ENCODE data around the gene DOCK9. TPM values are rescaled to one million over a fixed set of nuclear protein-coding genes. Genes with fewer than 3 reads are reported as not detected.

The DOCK9 gene
- total RNA-seq, 4 donors from 2014 or later, result 94.7 to 240 (median 150) TPM

DNA sequence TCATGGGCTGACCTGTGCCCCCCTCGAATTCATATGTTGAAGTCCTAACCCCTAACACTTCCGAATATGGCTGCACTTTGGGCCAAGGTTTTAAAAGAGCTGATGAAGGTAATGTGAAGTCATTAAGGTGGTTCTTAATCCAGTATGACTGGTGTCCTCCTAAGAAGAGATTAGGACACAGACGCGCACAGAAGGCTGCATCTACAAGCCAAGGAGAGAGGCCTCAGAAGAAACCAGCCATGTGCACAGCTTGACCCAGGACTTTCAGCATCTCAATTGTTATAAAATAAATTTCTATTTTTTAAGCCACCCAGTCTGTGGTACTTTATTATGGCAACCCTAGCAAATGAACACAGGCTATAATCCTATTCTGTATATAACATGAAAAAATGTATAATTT lies 99.9 kb downstream of the DOCK9 start:
- no peak overlapping the region for H3K27ac ChIP-seq
- 91% methylated on average over 4 of the region's 4 CpGs for WGBS, 2 donors
- TF ChIP-seq POLR2A (IDR thresholded peaks at IDR 0.05), result no peak
- TF ChIP-seq, protein P1, sequence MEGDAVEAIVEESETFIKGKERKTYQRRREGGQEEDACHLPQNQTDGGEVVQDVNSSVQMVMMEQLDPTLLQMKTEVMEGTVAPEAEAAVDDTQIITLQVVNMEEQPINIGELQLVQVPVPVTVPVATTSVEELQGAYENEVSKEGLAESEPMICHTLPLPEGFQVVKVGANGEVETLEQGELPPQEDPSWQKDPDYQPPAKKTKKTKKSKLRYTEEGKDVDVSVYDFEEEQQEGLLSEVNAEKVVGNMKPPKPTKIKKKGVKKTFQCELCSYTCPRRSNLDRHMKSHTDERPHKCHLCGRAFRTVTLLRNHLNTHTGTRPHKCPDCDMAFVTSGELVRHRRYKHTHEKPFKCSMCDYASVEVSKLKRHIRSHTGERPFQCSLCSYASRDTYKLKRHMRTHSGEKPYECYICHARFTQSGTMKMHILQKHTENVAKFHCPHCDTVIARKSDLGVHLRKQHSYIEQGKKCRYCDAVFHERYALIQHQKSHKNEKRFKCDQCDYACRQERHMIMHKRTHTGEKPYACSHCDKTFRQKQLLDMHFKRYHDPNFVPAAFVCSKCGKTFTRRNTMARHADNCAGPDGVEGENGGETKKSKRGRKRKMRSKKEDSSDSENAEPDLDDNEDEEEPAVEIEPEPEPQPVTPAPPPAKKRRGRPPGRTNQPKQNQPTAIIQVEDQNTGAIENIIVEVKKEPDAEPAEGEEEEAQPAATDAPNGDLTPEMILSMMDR (IDR thresholded peaks at IDR 0.05), result no peak
- no peak overlapping the region for H3K4me3 ChIP-seq
- no peaks in the 10 kb centered on the region for H3K27me3 ChIP-seq
- peaks cover 0 to 5% (median 5%) of the 10 kb centered on the region in 3 donors for H3K9me3 ChIP-seq
- no peak for DNase-seq
- H3K36me3 ChIP-seq, result peaks cover 9 to 100% (median 34%) of the 10 kb centered on the region in 3 donors
- intact Hi-C loops (cut with DNase I), result no loop called here
- no peaks in the 10 kb centered on the region for H3K4me1 ChIP-seq

DNA sequence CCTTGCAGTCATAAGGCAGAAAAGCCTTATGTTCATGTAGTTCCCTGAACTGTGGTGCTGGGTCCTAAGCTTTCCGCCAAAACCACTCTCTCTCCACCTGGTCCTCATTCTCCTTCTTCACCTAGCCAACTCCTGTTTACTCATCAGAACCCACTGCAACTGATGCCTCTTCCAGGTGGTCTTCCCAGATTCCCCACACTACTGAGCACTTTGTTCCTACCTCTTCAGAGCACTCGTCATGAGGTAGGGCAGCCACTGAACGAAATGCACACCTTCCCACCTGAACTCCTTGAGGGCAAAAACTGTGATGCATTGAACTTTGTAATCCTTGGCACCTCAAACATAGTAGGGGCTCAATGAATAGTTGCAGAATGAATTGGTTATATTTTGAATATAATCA lies 100.4 kb downstream of the DOCK9 start:
- TF ChIP-seq, protein P1 (IDR thresholded peaks at IDR 0.05), result no peak
- no peak for TF ChIP-seq POLR2A (IDR thresholded peaks at IDR 0.05)
- H3K9me3 ChIP-seq, result peaks cover 0 to 5% (median 5%) of the 10 kb centered on the region in 3 donors
- 92 to 95% methylated on average over 3 of the region's 3 CpGs for WGBS, 2 donors
- no peaks in the 10 kb centered on the region for H3K27me3 ChIP-seq
- no peak overlapping the region for H3K27ac ChIP-seq
- no peak for DNase-seq
- intact Hi-C loops (cut with DNase I), result no loop called here
- H3K4me1 ChIP-seq, result no peaks in the 10 kb centered on the region
- H3K36me3 ChIP-seq, result peaks cover 9 to 100% (median 29%) of the 10 kb centered on the region in 3 donors
- no peak overlapping the region for H3K4me3 ChIP-seq

DNA sequence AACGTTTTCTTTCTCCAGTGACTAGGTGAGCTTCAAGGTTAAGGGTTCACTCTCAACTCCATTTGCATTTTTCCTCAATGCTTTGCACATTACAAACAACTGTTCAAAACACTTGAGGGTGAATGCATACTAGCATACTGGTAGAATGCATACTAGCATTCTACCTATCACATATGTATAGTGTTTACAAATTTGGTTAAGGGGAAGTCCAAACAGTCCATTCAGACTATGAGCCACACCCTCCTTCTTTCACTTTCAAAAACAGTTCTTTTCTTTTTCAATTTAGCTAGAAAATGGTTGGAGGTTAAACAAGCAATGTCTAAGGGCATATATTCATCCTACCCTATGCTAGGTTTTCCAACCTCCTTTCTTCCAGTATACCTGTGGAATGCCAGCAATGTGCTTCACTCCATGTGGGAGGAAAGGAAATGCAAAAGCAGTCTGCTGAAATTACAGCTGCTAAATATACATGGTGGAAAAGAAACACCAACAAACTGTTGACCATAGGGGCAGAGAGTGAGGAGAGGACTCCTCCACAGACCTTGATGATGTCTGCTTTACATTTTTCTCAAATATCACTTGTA lies 102.6 kb downstream of the DOCK9 start:
- intact Hi-C loops (cut with DNase I), result no loop called here
- no peak for DNase-seq
- Histone ChIP-seq H3K4me3 (no peak overlapping the region), H3K9me3 (peaks cover 0 to 5% (median 5%) of the 10 kb centered on the region in 3 donors), H3K27me3 (no peaks in the 10 kb centered on the region), H3K36me3 (peaks cover 8 to 99% (median 23%) of the 10 kb centered on the region in 3 donors), H3K4me1 (no peaks in the 10 kb centered on the region), H3K27ac (no peak overlapping the region)
- WGBS, 2 donors, result 72 to 85% methylated on average over 1 of the region's 1 CpG
- TF ChIP-seq, protein P1 (IDR thresholded peaks at IDR 0.05), result no peak
- no peak for TF ChIP-seq POLR2A (IDR thresholded peaks at IDR 0.05)

DNA sequence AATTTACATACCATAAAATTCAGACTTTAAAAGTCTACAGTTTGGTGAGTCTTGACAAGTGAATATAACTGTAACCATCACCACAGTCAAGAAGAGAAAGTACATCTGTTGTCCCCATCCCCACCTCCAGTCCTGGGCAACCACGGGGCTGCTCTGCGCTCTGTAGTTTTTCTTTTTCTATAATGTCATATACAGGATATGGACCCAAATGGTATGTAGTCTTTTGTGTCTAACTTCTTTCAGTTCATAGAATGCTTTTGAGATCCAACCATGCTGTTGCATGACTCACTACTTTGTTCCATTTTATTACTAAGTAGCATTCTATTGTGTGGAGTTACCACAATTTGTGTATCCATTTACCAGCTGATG lies 103.9 kb downstream of the DOCK9 start:
- intact Hi-C loops (cut with DNase I), result no loop called here
- Histone ChIP-seq H3K27me3 (no peaks in the 10 kb centered on the region), H3K36me3 (peaks cover 8 to 99% (median 19%) of the 10 kb centered on the region in 3 donors), H3K27ac (no peak overlapping the region), H3K9me3 (peaks cover 0 to 5% (median 5%) of the 10 kb centered on the region in 3 donors), H3K4me3 (no peak overlapping the region), H3K4me1 (no peaks in the 10 kb centered on the region)
- no peak for DNase-seq
- TF ChIP-seq, protein P1 (IDR thresholded peaks at IDR 0.05), result no peak
- TF ChIP-seq POLR2A (IDR thresholded peaks at IDR 0.05), result no peak
- WGBS, 2 donors, result 97 to 100% methylated on average over 2 of the region's 2 CpGs

DNA sequence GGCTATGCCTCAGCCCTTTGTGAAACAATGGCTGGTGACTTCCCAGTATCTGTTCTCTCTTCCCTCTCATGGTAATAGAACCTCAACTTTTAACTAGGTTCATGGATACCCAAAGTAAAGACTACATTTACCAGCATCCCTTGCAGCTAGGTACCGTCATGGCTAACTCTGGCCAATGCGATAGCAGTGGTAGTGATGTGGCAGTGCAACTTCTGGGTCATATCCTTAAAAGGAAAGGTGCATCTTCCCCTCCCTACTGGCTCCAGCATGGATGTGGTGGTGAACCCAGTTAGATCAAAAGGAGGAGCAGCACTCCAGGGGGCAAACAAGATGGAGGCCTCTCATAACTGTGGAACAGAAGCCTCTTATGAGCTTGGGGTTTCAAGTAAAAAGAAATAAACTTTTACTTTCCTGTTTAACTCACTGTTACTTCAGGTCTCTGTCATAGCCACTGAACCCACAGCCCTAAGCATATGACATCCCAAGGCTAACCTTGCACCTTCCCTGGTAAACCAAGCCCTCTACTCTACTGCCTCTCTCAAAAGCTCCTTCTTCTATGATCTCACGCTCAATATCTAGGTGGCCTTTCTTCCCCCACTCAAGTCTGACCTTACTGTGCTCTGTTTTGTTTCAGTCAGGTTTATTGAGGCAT lies 104.4 kb downstream of the DOCK9 start:
- H3K4me1 ChIP-seq, result no peaks in the 10 kb centered on the region
- H3K36me3 ChIP-seq, result peaks cover 8 to 99% (median 16%) of the 10 kb centered on the region in 3 donors
- WGBS, 2 donors, result 88 to 100% methylated on average over 1 to 3 of the region's 3 CpGs
- H3K9me3 ChIP-seq, result peaks cover 0 to 5% (median 5%) of the 10 kb centered on the region in 3 donors
- no peaks in the 10 kb centered on the region for H3K27me3 ChIP-seq
- no peak overlapping the region for H3K4me3 ChIP-seq
- no peak for DNase-seq
- H3K27ac ChIP-seq, result no peak overlapping the region
- intact Hi-C loops (cut with DNase I), result no loop called here
- TF ChIP-seq, protein P1 (IDR thresholded peaks at IDR 0.05), result no peak
- no peak for TF ChIP-seq POLR2A (IDR thresholded peaks at IDR 0.05)

All from esophagus squamous epithelium (tissue), 5 donors.